NCI-H2227 (cell line): ENCODE data around the gene TTC33.
"Not testable (repeated sequence)": the region's sequence is repeated elsewhere in the genome, so short reads cannot be mapped to it uniquely, and the experiment has no call there.

Experiments
- DNase-seq: peaks from one replicate; lab custom pipeline; 2025; ENCODE audit not compliant: unreplicated experiment; lab: John Stamatoyannopoulos, UW

TTC33 gene

DNA sequence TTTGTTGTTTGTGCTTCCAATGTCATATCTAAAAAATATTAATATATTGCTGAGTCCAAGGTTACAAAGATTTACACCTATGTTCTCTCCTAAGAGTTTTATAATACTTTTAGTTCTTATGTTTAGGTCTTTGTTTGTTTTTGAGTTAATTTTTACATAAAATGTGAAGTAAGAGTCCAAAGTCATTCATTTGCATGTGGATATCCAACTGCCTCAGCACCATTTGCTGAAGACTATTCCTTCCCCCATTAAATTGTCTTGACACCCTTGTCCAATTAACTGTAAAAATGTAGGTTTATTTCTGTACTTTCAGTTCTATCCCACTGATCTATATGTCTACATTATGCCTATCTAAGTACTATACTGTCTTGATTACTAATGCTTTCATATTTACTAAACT, 35.7 kb downstream of the TTC33 start:
- no peak for DNase-seq

DNA sequence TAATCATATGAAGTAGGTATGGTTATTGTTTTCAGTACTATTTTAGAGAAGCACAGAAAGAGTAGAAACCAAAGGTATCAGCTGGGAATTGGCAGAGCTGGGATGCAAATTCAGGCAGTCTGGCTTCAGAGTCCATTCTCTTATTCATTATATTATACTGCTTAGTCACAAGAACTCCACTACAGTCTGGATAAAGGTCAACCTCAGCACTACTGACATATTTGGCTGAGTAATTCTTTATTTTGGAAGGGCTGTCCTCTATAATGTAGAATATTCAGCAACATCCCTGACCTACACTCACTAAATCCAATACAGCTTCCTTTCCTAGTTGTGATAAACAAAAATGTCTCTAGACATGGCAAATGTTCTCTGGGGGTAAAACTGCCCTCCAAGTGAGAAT, 38.5 kb downstream of the TTC33 start:
- no peak for DNase-seq

DNA sequence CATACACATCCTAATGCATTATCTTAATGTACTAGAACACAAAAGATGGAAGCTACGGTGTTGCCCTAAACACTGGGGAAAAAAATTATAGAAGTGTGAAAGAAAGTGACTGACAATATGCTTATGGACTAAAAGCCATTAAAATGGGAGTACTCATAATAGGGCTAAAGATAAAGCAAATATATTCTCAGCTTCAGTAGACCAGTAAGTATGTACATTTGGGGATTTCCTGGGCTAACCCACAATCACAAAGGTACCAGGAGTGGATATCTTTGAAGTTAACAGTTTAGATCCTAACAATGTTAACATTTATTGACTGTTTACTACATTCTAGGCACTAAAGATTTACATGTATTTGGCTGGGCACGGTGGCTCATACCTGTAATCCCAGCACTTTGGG, 39.2 kb downstream of the TTC33 start:
- DNase-seq, result no peak

DNA sequence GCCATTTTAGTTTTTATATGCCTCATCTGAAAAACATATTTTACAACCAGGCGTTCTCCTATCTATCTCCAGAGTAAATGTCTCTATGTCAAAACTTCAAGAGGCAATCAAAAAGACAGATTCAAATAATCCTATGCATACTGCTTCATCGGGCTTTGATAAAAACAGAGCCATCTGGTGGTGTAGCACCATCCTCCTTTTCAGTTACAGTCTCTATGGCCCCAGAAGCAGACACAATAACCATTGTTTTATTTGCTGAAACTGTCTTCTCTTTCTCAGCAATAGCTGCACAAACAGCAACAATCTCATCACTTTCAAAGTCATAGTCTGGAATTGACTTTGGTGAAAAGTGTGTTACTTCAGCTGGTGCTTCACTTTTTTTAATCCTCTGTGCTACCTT, 39.8 kb downstream of the TTC33 start:
- DNase-seq, result no peak

DNA sequence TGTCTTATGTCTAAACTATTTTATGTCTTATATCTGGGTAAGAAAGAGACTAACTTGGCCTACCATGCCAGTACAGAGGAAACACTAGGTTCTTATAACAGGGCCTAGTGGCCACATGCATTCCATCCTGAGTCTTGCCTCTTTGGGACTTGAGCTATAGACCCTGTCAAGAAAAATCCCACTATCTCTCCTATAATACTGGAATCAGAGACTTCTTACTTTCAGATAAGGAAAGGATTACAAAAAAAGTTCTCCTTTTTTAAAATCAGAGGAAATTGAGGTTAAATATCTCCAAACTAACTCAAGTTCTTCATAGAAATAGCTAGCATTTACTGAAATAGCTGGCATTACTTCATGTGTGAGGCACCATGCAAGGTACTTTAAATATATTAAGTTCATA, 41.8 kb downstream of the TTC33 start:
- no peak for DNase-seq

DNA sequence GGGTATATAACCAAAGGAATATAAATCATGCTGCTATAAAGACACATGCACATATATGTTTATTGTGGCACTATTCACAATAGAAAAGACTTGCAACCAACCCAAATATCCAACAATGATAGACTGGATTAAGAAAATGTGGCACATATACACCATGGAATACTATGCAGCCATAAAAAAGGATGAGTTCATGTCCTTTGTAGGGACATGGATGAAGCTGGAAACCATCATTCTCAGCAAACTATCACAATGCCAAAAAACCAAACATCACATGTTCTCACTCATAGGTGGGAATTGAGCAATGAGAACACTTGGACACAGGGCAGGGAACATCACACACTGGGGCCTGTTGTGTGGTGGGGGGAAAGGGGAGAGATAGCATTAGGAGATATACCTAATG, 45.2 kb downstream of the TTC33 start:
- DNase-seq, result not testable (repeated sequence)

DNA sequence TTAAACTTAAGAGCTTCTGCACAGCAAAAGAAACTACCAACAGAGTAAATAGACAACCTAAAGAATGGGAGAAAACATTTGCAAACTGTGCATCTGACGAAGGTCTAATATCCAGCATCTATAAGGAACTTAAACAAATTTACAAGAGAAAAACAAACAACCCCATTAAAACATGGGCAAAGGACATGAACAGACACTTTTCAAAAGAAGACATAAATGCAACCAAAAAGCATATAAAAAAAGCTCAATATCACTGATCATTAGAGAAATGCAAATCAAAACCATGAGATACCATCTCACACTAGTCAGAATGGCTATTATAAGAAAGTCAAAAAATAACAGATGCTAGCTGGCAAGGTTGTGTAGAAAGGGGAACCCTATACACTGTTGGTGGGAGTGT, 50.3 kb downstream of the TTC33 start:
- DNase-seq, result not testable (repeated sequence)

DNA sequence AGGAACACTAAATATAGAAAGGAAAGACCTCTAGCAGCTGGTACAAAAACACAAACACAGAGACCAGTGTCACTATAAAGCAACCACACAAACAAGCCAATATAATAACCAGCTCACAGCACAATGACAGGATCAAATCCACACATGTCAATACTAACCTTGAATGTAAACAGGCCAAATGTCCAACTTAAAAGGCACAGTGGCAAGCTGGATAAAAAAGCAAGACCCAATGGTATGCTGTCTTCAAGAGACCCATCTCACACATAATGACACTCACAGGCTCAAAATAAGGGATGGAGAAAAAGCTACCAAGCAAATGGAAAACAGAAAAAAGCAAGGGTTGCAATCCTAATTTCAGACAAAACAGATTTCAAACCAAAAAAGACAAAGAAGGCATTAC, 53.7 kb downstream of the TTC33 start:
- DNase-seq, result not testable (repeated sequence)

DNA sequence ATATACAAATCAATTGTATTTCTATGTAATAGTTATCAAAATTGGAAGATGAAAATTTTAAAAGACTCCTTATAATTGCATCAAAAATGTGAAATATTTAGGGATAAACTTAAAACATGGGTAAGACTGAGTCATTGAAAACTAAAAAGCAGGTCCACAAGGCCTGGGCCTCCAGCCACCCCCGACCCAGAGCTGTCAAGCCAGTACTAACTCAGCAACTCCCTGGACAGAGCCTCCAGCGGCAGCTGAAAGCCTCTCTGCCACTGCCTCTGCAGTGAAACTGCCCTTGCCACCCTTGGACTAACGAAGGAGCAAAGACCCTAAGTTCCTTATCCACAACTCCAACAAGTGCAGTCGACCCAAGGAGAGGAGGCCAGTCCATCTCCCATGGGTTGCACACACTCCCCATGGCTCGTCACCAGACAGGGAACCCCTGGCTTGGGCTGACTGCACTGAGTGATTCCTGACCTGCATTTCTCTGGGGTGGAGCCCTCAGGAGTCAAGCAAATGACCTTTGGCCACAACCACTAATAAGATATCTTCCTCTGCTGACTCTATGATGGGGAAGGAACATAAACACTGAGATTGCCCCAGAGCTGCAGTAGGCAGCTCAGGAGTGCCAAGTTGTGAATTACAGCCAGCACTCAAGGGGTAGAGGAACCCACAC, 55.5 kb downstream of the TTC33 start:
- DNase-seq, result no peak

DNA sequence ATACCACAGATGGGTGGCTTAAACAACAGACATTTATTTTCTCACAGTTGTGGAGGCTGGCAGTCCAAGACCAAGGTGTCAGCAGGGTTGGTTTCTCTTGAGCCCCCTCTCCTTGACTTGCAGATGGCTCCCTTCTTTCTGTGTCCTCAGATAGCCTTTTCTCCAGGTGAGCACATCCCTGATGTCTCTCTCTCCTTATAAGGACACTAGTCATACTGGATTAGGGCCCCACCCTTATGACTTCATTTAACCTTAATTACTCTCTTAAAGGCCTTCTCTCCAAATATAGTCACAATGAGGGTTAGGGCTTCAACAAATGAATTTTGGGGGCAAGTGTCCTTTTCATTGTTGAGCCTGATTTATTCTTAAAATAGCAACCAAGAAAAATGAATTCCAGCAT, 61.3 kb downstream of the TTC33 start:
- no peak for DNase-seq

DNA sequence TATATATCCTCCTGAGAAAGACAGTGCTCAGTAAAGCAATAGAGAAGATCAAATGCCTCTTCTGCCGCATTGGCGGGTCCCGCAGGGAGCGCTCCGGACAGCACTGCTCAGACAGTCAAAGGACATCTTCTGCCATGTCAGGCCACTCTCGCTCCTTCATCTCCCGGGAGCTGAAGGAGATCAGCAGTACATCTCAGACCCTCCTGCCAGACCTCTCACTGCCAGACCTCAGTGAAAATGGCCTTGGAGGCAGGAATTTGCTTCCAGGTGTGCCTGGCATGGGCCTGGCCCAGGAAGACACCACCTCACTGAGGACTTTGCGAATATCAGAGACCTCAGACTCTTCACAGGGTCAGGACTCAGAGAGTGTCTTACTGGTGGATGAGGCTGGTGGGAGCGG, 63.9 kb downstream of the TTC33 start:
- no peak for DNase-seq

DNA sequence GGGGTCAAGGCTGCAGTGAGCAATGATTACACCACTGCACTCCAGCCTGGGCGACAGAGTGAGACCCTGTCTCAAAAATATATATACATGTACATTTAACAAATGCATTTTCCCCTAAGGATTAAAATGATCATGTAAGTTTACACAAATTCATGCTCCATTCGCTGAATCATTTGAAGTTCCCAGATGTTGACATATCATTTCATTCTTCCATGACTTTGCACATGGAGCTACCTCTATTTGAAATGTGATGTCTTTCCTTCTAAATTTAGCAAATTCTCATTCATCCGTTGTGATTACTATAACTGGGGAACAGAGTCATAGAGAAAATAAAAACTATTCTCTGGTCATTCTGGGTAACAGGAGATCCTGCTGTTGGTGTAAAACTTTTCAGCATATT, 65.5 kb downstream of the TTC33 start:
- DNase-seq, result no peak

DNA sequence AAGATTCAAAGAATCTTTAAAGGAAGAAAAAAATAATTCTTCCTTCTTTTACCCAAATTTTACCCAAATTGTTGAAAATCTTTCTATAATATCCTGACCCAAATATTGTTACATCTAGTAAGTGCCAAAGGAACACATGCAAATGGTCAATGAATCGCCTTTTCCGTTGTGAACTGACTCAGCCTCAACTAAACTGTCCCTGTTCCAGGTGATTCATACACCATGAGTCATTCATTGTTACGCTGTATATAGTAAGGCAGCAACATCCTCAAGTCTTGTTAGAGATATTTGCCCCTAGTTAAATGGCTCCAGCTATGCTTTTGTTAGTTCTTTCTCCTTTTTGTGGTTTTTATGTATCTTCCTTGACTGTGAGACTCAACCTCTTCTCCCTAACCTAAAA, 66.3 kb downstream of the TTC33 start:
- DNase-seq, result no peak

DNA sequence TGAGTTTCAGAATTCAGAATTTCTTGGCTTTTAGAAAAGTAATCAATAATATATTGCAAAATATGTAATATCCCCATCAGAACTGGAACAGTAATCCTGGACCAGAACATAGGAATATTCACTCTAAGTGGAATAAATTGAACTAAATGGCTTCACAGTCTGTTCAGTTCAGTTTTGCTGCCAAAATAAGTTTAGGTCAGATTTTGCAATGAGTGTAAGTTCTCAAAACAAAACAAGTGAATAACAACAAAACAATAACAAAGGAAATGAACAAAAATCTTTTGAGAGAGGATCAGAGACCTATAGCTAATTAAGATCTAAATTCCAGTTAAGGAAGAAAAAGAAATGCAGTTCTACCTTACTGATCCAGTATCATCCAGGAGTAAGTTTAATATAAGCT, 66.8 kb downstream of the TTC33 start:
- no peak for DNase-seq

DNA sequence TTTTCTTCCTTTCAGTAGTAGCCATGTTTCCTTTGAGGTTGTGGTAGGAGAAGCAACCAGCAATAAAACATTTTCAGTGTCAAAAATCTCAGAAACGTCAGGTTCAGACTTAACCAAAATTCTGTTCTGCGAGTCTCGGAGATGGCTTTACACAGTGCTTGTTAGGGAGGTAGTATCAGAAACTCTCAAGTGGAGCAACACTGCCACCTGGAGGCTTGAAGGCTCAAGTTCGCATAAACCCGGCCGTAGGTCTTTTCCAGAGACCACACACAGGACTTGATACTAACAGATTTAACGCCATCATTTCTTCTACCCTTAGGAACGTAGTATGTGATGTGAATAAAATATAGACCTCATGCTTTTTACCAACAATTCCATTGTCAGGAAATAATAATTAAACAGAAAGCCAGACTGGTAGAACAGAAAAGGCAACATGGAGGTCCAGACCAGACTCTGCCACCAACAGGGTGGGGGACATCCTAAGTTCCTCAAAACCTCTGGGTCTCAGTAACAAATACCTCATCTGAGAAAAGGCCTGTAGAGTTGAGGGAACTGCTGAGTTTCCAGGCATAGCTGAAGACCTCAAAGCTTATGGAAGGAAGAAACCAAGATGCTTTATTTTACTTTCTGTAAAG, 67.5 kb downstream of the TTC33 start:
- peak; percentile 89 for DNase-seq

DNA sequence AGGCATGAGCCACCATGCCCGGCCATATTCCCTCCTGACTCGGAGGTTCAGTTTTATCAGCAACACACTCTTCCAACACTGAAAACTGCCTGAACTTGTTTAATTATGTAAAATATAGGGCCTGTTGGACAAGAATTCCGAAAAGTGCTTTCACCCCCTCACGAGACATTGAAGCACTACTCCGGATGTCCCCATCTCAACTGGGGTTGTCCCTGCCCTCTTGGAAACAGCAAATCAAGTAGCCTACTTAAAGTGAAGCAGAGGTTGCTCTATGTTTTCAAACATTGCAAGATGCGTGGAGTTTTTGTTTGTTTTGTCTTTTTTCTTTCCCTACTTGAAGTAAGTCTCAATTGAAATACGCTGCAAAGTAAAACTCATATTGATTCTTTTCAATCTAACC, 68.4 kb downstream of the TTC33 start:
- DNase-seq, result no peak

DNA sequence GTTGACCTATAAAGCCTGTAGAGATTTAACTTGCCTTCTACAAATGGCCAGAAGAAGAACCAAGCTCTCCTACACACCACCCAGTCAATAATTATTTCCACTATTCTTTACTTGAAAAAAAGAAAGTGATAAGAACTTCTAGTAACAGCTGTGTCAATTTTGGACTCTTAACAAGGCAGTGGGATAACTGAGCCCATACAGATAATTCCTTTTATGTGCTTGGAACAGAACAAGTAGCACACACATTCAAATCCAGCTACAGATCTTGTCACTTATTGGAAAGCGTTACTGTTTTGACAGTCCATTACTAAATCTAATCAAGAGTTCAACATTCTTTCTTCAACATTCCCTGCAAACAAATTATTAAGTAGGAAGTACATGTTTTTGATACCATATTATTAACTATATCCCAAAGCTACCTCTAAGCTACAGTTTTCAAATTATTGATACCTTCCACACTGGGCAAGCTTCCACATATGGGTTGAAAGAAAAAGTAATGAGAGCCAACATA, 69.7 kb downstream of the TTC33 start:
- no peak for DNase-seq

DNA sequence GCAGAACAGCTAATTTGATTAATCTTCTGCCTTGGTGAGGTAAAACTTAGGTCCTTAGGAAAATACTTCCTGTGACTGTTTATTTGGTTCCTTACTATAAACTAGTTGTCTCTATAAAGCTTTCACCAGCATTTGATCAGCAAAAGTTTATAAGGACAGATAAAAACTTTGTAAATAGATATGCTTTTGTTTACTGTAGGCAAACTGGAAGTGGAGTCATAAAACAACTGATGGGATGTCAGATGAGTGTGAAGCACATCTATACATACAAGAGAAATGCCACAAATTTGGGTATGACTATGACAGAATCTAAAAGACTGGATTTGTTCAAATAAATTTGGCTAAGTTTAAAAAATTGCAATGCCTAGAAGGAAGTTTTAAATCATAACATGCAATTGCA, 70.6 kb downstream of the TTC33 start:
- DNase-seq, result no peak

DNA sequence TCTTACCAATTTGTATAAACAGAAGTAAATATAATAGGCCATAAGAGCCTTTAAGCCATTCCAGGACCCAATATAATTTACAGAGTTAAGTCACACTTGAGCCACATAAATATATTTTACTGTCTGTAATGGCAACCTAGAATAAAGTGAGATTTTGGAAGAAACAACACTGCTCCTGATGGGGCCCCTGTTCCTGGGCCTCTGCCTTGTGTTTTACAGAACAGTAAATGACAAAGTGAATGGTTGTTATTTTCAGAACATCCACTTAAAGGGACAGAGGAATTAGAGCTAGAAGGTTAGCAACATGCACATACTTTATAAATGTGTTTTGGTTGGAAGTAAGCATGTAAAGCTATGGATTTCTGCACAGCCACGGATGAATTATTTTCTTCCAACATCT, 72.5 kb downstream of the TTC33 start:
- no peak for DNase-seq

DNA sequence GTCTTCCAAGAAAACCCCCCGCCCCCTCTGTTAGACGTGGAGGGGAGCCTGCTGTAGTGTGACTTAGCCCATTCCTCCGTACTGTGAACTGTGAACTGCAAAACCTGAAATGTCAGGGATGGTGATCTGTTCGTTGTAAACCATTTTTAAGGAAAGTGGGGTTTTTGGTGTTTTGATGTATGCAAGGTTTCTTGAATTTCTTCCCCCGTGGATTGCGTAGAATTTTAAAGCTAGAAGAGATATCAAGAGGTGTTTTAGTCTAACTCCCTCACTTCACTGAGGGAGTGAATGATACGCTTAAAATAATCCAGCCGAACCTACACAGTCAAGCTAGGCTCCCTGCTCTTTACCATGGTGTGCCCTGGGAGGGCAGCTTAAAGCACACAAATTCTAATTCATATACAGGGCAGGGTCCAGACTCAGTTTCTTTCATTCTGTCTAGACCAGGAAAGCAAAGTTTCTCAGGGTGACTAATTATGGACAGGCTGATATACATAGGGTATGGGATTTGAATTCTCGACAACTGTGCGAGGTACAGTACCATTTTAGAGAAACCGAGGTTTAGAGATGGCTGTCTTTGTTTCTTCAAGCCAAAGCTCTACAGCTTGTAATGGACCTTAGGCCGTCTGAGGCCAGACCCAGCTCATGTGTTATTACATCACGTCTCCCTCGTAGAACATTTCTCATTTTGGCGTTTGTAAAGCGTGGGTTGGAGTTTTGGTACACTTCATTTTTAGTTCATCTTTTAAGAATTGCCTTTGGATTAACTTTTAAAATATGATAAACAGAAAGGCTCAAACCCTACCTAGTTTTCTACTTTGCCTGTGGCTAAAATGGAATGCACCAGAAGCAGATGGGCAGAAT, 73.4 kb downstream of the TTC33 start:
- DNase-seq, result no peak

DNA sequence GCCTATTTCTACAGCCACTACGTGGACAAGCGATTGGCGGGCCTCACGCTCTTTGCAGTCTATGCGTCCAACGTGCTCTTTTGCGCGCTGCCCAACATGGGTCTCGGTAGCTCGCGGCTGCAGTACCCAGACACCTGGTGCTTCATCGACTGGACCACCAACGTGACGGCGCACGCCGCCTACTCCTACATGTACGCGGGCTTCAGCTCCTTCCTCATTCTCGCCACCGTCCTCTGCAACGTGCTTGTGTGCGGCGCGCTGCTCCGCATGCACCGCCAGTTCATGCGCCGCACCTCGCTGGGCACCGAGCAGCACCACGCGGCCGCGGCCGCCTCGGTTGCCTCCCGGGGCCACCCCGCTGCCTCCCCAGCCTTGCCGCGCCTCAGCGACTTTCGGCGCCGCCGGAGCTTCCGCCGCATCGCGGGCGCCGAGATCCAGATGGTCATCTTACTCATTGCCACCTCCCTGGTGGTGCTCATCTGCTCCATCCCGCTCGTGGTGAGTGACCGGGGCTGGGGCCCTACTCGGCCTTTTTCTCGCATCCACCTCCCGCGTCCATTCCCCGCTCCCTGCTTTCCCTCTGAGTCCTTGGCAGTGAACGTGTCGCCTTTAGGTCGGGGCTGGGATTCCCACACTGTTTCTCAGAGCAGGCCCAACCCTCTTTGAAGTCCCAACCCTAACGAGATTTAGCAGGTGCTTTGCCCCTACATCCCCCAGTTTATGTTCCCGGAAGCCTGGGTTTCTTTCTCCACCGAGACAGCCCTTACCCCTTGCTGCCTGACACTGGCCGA, 74.2 kb downstream of the TTC33 start:
- DNase-seq, result peak; percentile 23
